K562 (cell line): ENCODE results near the gene SRGAP3. TPM values are rescaled to one million over a fixed set of nuclear protein-coding genes. Genes with fewer than 3 reads are reported as not detected.

ENCODE experiments used
- ATAC-seq: fragments of 200-7000 bp; cut with Tn5 transposase; 3 replicates; pipeline ENCODE4 v1.9.1; 2020; ENCODE audit warnings: moderate library complexity
- BruUV-seq: library from RNA; stranded (reverse); fragments of 400-500 nt; replicated peaks from 2 replicates; lab custom pipeline; 2021; lab: Mats Ljungman, UMichigan
- CTCF ChIA-PET: fragments of 300-600 bp; formaldehyde crosslinking; extraction: SDS; loops from one replicate; lab custom pipeline; 2021; ENCODE audit warnings: low intra/inter-chr PET ratio; lab: Yijun Ruan, JAX
- POLR2A ChIA-PET: fragments of 300-600, 350-650 bp; sonication (Branson Sonifier 250); formaldehyde crosslinking; extraction: SDS; loops from one replicate; lab custom pipeline; 2021; ENCODE audit warnings: antibody characterized with exemption, inconsistent platforms; lab: Yijun Ruan, JAX
- DNase-seq, 4 experiments: peaks; one replicate each; pipeline versions ENCODE4 v3.0.0 to v3.0.0-alpha.2; 2011 to 2018; ENCODE audit warnings: low spot score in 3 of 4, mixed read lengths in 3 of 4; ENCODE audit errors: extremely low read depth in 1 of 4
- FAIRE-seq: peaks from 2 replicates; lab custom pipeline; 2011; peaks lifted over from hg19 to GRCh38; lab: Jason Lieb, UNC
- H2AFZ ChIP-seq: 2 replicates; pipeline ENCODE4 v1.6.0; 2011; ENCODE audit warnings: low read depth, low read length, control low read depth, inconsistent platforms
- H3K27ac ChIP-seq: fragments of 200-600 bp; 3 replicates; pipeline ENCODE4 v1.8.0; 2011; ENCODE audit warnings: low read depth, mild to moderate bottlenecking, control low read depth, inconsistent platforms, low read length, moderate library complexity, mixed read lengths; ENCODE audit errors: extremely low read depth
- H3K27me3 ChIP-seq, 2 experiments: fragments of 300-600 bp in 1 of 2; 2 replicates in 1 of 2; 3 replicates in 1 of 2; pipeline versions ENCODE4 v1.6.0 to v1.8.0; 2011; ENCODE audit warnings: inconsistent platforms in 2 of 2, low read length in 2 of 2, mild to moderate bottlenecking in 1 of 2, mixed read lengths in 1 of 2, moderate library complexity in 1 of 2; ENCODE audit not compliant: control insufficient read depth in 2 of 2, insufficient read depth in 2 of 2
- H3K36me3 ChIP-seq: fragments of 300-600 bp; 3 replicates; pipeline ENCODE4 v1.8.0; 2011; ENCODE audit warnings: mild to moderate bottlenecking, low read length, inconsistent platforms; ENCODE audit not compliant: control insufficient read depth, insufficient read depth
- H3K4me1 ChIP-seq, 2 experiments: fragments of 200-600 bp in 1 of 2; replicated peaks in 1 of 2; 2 replicates in 1 of 2; 3 replicates in 1 of 2; pipeline versions ENCODE4 v1.5.1 to v1.8.0; 2011; ENCODE audit warnings: inconsistent platforms in 2 of 2, low read length in 2 of 2, mild to moderate bottlenecking in 1 of 2, mixed read lengths in 1 of 2, moderate library complexity in 1 of 2; ENCODE audit not compliant: control insufficient read depth in 2 of 2, insufficient read depth in 2 of 2
- H3K4me2 ChIP-seq: 2 replicates; pipeline ENCODE4 v1.6.1; 2011; ENCODE audit warnings: low read length, control low read depth, inconsistent platforms, mixed read lengths; ENCODE audit not compliant: insufficient read depth
- H3K4me3 ChIP-seq: fragments of 200-600 bp; sonication (generic), shearing (Covaris generic); 2 replicates; pipeline ENCODE4 v1.5.1; 2016; ENCODE audit warnings: control low read depth, inconsistent platforms
- H3K79me2 ChIP-seq: fragments of 200-600 bp; 3 replicates; pipeline ENCODE4 v1.8.0; 2011; ENCODE audit warnings: low read length, inconsistent platforms; ENCODE audit not compliant: control insufficient read depth, insufficient read depth
- H3K9ac ChIP-seq, 2 experiments: 2 replicates each; pipeline versions ENCODE4 v1.6.0 to v1.6.1; 2011; ENCODE audit warnings: low read depth in 2 of 2, low read length in 2 of 2, control low read depth in 1 of 2, inconsistent platforms in 1 of 2, mild to moderate bottlenecking in 1 of 2, mixed read lengths in 1 of 2; ENCODE audit not compliant: insufficient read depth in 1 of 2
- H3K9me1 ChIP-seq: one replicate; pipeline ENCODE4 v1.6.0; 2011; ENCODE audit warnings: inconsistent platforms, mild to moderate bottlenecking, low read length, moderate library complexity; ENCODE audit not compliant: control insufficient read depth, insufficient read depth
- H3K9me3 ChIP-seq: replicated peaks from 2 replicates; pipeline ENCODE4 v1.5.1; 2011; ENCODE audit warnings: low read depth, low read length, inconsistent platforms; ENCODE audit not compliant: control insufficient read depth, insufficient read depth
- H4K20me1 ChIP-seq: replicated peaks from 2 replicates; pipeline ENCODE4 v1.6.1; 2011; ENCODE audit warnings: low read length, inconsistent platforms, mixed read lengths; ENCODE audit not compliant: control insufficient read depth, insufficient read depth
- CHD4 ChIP-seq: fragments of 200-600 bp; sonication (generic); IDR thresholded peaks from 3 replicates; pipeline ENCODE4 v1.6.1; 2012; ENCODE audit warnings: low read depth, mild to moderate bottlenecking, mixed read lengths, low read length, inconsistent platforms; ENCODE audit not compliant: insufficient read depth, insufficient replicate concordance, poor library complexity, severe bottlenecking
- DPF2 ChIP-seq: fragments of 450-650 bp; IDR thresholded peaks from 2 replicates; pipeline ENCODE4 v1.6.1; 2016
- ETV5 ChIP-seq: sonication (generic); formaldehyde crosslinking; IDR thresholded peaks from 2 replicates; pipeline ENCODE4 v1.4.0; 2020; ENCODE audit warnings: low read depth, mild to moderate bottlenecking, missing genetic modification reagents
- MCM7 ChIP-seq, 2 experiments: fragments of 450-650 bp; IDR thresholded peaks; 2 replicates each; pipeline ENCODE4 v1.6.1; 2016 to 2018
- NR2C2 ChIP-seq, 2 experiments: fragments of 200-800 bp in 1 of 2; sonication (Bioruptor generic) in 1 of 2; sonication (generic) in 1 of 2; formaldehyde crosslinking in 1 of 2; IDR thresholded peaks; 2 replicates each; pipeline versions ENCODE4 v1.6.1 to v1.8.0; 2016 to 2022; ENCODE audit warnings: mild to moderate bottlenecking in 1 of 2, missing compliant biosample characterization in 1 of 2, missing genetic modification characterization in 1 of 2, missing genetic modification reagents in 1 of 2
- SETDB1 ChIP-seq: IDR thresholded peaks from one replicate; pipeline ENCODE4 v1.6.1; 2012; ENCODE audit warnings: low read length, control low read depth, inconsistent platforms
- STAT5B ChIP-seq: fragments of 250-450 bp; sonication (Bioruptor Pico); IDR thresholded peaks from 2 replicates; pipeline ENCODE4 v1.8.0; 2021; ENCODE audit warnings: mild to moderate bottlenecking, inconsistent platforms
- U2AF1 ChIP-seq: fragments of 200-400 bp; formaldehyde crosslinking; optimal IDR thresholded peaks from 2 replicates; pipeline ENCODE3; 2017; ENCODE audit warnings: mild to moderate bottlenecking, low read depth, low read length, moderate library complexity
- YBX1 ChIP-seq: fragments of 450-650 bp; IDR thresholded peaks from 2 replicates; pipeline ENCODE4 v1.7.1; 2016; ENCODE audit warnings: mild to moderate bottlenecking
- ZNF699 ChIP-seq: fragments of 250-450 bp; sonication (Bioruptor Pico); IDR thresholded peaks from 2 replicates; pipeline ENCODE4 v1.8.0; 2021; ENCODE audit warnings: mild to moderate bottlenecking, moderate library complexity; ENCODE audit not compliant: insufficient replicate concordance
- WGBS: fragments of 100-300 bp; shearing (Covaris generic); methylation state at CpG from one replicate; pipeline ENCODE4 v1.1.6; 2016; ENCODE audit warnings: low coverage, mixed read lengths; ENCODE audit not compliant: insufficient coverage; ENCODE audit errors: missing lambda C conversion rate; 5-methylcytosine and 5-hydroxymethylcytosine counted together
- in situ Hi-C: fragments of 300-500 bp; cut with MboI; formaldehyde crosslinking; loops from 4 replicates; pipeline ENCODE4 v1.15.0; 2018; ENCODE audit warnings: inconsistent platforms, mixed read lengths
- intact Hi-C: fragments of 100-400 bp; cut with micrococcal nuclease; formaldehyde crosslinking; loops from 2 replicates; pipeline ENCODE4 v1.14.2; 2022
- polyA plus RNA-seq, 8 experiments: library from polyadenylated mRNA; depleted of rRNA in 4 of 8; stranded (reverse) in 5 of 8; unstranded in 3 of 8; fragments of >200 nt; fragmentation: Nextera tagmentation in 2 of 8; fragmentation: Illumina TruSeq in 1 of 8; extraction: Ambion mirVana in 2 of 8; extraction: Trizol in 1 of 8; gene quantifications; 2 replicates each; pipeline versions ENCODE4 v1.2.1 to v1.2.3, GENCODE V29; 2011 to 2014; ENCODE audit warnings: inconsistent platforms in 1 of 8, missing spikeins in 1 of 8
- total RNA-seq, 7 experiments: library from RNA; depleted of rRNA in 6 of 7; stranded (reverse); fragments of >200 nt in 6 of 7; fragmentation: Illumina TruSeq in 2 of 7; extraction: Trizol in 2 of 7; gene quantifications; 2 replicates each; pipeline versions ENCODE4 v1.2.1 to v1.2.3, GENCODE V29; 2011 to 2021; ENCODE audit warnings: low replicate concordance in 1 of 7

The SRGAP3 gene
- total and polyA plus RNA-seq, 9 of the 15 experiments (the other 6 are each of a cell fraction or from before 2014, with no cell fraction given), result 0.11 to 0.85 (median 0.35) TPM; not detected in 2

DNA sequence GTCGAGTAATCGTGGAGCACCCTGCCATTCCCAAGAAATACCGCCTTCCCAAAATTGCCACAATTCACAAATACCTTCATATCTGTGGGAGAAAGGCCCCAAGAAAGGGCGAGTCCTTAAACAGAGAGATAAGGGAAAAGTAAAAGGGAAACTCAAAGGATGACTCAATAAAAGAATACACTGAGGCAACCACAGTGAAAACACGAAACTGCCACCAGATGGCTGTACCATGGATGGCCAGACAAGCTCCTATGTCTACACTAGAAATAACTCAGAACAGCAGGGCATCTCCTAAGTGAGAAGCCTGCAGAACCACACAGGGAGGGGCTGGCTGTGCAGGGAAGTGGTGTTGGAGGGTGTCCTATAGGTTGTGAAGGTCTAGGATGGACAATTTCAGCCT is 25.0 kb downstream of the SRGAP3 start (continued):
- no peak for TF ChIP-seq SETDB1
- TF ChIP-seq, all 486 proteins: peak for 13

DNA sequence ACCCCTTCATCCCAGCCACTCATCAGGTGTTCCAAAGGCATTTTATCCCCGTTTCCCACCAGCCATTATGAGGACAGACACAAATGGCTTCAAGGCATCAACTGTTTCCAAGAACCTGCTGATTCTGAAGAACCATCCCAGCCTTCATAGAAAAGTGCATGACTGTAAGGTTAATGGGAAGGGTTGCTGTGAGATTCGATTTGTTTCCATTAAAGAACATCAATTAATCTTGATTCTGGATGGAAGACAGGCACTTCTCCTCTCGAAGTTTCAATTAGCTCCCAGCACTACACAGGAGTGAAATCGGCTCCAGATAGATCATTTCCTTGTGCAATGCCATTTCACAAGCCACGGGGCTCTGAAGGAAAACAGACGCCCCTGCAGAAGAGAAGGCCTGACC is 25.8 kb downstream of the SRGAP3 start:
- no peaks in the 10 kb centered on the region; the same call in 1 of the 2 replicates for H4K20me1 ChIP-seq
- peaks cover 19 to 50% of the 10 kb centered on the region in 2 experiments for H3K27me3 ChIP-seq
- no peaks in the 10 kb centered on the region for H3K36me3 ChIP-seq
- no TSS peak for BruUV-seq
- intact Hi-C loops (loop anchor here (5.0 kb wide), 1 partner anchor 79 kb away; no protein-coding TSS in a partner anchor), in situ Hi-C loops (no loop called here)
- H3K9me1 ChIP-seq, result no peaks in the 10 kb centered on the region
- H3K4me1 ChIP-seq, result peaks cover 0 to 6% of the 10 kb centered on the region in 2 experiments; a peak in 2 of 5 replicates
- DNase-seq (no peak), ATAC-seq (no peak), FAIRE-seq (no peak)
- H3K4me2 ChIP-seq, result no peak overlapping the region
- H3K9ac ChIP-seq, result no peak overlapping the region
- H3K9me3 ChIP-seq, result no peaks in the 10 kb centered on the region
- ChIA-PET CTCF (no interaction called here), POLR2A (no interaction called here)
- H3K27ac ChIP-seq, result no peak overlapping the region
- H3K4me3 ChIP-seq, result no peak overlapping the region
- 0% methylated on average over 6 of the region's 6 CpGs for WGBS
- H2AFZ ChIP-seq, result no peak overlapping the region
- TF ChIP-seq YBX1, result no peak
- TF ChIP-seq STAT5B (CRISPR knock-in tag), result no peak
- TF ChIP-seq U2AF1, result no peak
- TF ChIP-seq DPF2, result no peak
- TF ChIP-seq NR2C2 (CRISPR knock-in tag; IDR thresholded peaks at IDR 0.05), result no peak
- TF ChIP-seq NR2C2 (tag; IDR thresholded peaks at IDR 0.05), result no peak
- TF ChIP-seq CHD4, result no peak
- no peak for TF ChIP-seq ETV5 (CRISPR knock-in tag)
- TF ChIP-seq MCM7 (IDR thresholded peaks at IDR 0.05), result no peak
- TF ChIP-seq ZNF699 (CRISPR knock-in tag), result no peak
- no peaks in the 10 kb centered on the region for H3K79me2 ChIP-seq
